WERI-Rb-1 (cell line): ENCODE data around the gene TENT4B.

Source experiments
- DNase-seq: peaks from one replicate; pipeline ENCODE4 v3.0.0-alpha.2; 2020
- H3K27ac ChIP-seq: fragments of 250-450 bp; sonication (Bioruptor Pico); 2 replicates; pipeline ENCODE4 v1.5.1; 2020; ENCODE audit warnings: mild to moderate bottlenecking, moderate library complexity
- H3K27me3 ChIP-seq: fragments of 250-450 bp; sonication (Bioruptor Pico); 2 replicates; pipeline ENCODE4 v1.5.1; 2021; ENCODE audit warnings: mild to moderate bottlenecking, low read depth, moderate library complexity; ENCODE audit not compliant: insufficient read depth, severe bottlenecking
- H3K36me3 ChIP-seq: fragments of 250-450 bp; sonication (Bioruptor Pico); 2 replicates; pipeline ENCODE4 v1.5.1; 2020; ENCODE audit warnings: mild to moderate bottlenecking, moderate library complexity
- H3K4me3 ChIP-seq: 2 replicates; pipeline ENCODE4 v1.5.1; 2011; ENCODE audit warnings: low read depth, mild to moderate bottlenecking, control low read depth, low read length
- H3K9me3 ChIP-seq: fragments of 250-450 bp; sonication (Bioruptor Pico); 2 replicates; pipeline ENCODE4 v1.5.1; 2021; ENCODE audit warnings: mild to moderate bottlenecking, moderate library complexity; ENCODE audit not compliant: severe bottlenecking
- TF ChIP-seq, protein P1 (sequence below): IDR thresholded peaks from 2 replicates; pipeline ENCODE4 v1.5.1; 2011; ENCODE audit warnings: low read depth, mild to moderate bottlenecking, control low read depth, inconsistent platforms, low read length

TENT4B gene

DNA sequence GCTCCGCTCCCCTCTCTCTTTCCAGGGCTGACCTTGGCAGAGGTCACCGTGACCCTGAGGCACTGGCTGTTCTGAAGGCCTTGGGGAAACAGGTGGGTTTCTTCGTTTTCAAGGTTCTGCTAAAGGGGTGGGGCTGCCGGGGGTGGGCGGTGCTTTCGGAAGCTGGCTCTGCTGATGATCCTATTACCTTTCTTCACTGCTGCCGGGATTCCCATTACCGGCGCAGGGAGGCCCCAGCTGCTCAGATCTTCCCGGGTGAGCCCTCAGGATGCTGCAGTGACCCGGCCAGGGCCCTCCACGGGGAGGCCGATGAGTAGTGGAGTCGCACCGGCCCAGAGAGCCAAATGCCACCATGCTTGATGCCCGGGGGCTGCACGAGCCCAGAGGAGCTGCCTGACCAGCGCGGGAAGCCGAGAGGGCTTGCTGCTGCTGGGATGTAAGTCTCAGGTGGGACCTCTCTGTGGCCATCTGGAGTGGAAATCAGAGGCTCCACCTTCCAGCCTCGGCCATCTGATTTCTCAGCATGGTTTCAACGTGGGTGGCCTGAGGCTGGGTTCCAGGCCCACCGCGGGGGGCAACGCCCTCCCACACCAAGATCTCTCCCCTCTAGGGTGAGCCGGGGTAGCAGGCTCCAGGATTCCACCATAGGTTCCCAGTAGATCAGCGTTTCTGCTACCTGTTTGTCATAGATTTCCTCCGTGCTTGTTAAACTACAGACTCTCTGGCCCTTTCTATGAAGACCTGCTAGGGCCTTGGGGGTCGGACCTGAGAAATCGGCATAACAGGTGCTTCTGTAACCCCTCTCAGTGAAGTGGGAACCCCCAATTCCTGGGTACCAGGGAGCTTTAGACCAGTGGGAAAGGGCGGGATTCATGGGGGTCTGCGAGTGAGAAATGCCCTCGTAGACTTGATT, 91.7 kb downstream of the TENT4B start:
- H3K27me3 ChIP-seq = no peaks in the 10 kb centered on the region
- TF ChIP-seq, protein P1, sequence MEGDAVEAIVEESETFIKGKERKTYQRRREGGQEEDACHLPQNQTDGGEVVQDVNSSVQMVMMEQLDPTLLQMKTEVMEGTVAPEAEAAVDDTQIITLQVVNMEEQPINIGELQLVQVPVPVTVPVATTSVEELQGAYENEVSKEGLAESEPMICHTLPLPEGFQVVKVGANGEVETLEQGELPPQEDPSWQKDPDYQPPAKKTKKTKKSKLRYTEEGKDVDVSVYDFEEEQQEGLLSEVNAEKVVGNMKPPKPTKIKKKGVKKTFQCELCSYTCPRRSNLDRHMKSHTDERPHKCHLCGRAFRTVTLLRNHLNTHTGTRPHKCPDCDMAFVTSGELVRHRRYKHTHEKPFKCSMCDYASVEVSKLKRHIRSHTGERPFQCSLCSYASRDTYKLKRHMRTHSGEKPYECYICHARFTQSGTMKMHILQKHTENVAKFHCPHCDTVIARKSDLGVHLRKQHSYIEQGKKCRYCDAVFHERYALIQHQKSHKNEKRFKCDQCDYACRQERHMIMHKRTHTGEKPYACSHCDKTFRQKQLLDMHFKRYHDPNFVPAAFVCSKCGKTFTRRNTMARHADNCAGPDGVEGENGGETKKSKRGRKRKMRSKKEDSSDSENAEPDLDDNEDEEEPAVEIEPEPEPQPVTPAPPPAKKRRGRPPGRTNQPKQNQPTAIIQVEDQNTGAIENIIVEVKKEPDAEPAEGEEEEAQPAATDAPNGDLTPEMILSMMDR = no peak
- peak overlapping the region; percentile 33 for H3K4me3 ChIP-seq
- H3K36me3 ChIP-seq = no peaks in the 10 kb centered on the region
- H3K27ac ChIP-seq = peak overlapping the region; percentile 74
- DNase-seq = peak; percentile 77
- no peaks in the 10 kb centered on the region for H3K9me3 ChIP-seq

DNA sequence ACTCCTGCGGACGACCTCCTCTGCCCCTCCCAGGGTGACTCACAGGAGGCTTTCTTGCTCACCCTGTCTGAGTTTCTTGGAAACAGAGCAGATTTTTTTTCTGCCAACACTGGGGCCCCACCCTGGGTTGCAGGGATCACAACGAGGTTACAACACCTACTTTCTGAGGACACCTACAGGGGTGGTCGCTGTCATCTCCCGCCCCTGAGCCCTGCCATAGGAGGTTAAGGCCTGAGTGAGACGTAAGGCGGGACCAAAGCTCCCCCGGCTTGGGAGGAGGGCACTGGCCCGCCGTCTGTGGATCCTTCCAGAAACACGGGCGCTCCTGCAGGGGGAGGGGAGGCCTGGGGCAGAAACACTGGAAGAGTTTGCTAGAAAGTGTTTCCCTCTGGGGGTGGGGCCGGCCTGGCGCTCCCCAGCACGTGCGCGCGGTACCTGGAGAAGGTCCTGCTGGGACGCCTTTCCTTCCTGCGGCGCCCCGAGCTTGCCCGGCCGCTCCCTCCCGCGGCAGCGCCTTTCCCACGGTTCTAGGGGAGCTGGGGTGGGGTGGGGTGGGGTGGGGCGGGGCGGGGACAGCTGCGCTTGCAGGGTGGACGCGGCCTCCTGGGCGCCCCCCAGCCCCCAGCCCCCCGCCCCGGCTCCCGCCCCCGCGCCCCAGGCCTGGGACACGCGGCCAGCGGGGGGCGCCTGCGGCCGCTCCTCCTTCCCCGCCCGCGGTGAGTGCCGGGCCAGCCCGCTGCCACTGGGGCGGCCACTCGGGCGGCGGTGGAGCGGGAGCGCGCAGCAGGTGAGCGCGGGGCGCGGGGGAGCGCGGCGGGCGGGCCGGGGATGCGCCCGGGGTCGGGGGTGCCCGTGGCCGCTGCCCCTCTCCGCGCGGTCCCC, 92.6 kb downstream of the TENT4B start:
- DNase-seq = peak; percentile 59
- no peaks in the 10 kb centered on the region for H3K36me3 ChIP-seq
- TF ChIP-seq, protein P1 = peak; percentile 35; the same call in 1 of the 2 replicates
- H3K27ac ChIP-seq = peak overlapping the region; percentile 81
- no peaks in the 10 kb centered on the region for H3K9me3 ChIP-seq
- peak overlapping the region; percentile 75 for H3K4me3 ChIP-seq
- no peaks in the 10 kb centered on the region for H3K27me3 ChIP-seq

DNA sequence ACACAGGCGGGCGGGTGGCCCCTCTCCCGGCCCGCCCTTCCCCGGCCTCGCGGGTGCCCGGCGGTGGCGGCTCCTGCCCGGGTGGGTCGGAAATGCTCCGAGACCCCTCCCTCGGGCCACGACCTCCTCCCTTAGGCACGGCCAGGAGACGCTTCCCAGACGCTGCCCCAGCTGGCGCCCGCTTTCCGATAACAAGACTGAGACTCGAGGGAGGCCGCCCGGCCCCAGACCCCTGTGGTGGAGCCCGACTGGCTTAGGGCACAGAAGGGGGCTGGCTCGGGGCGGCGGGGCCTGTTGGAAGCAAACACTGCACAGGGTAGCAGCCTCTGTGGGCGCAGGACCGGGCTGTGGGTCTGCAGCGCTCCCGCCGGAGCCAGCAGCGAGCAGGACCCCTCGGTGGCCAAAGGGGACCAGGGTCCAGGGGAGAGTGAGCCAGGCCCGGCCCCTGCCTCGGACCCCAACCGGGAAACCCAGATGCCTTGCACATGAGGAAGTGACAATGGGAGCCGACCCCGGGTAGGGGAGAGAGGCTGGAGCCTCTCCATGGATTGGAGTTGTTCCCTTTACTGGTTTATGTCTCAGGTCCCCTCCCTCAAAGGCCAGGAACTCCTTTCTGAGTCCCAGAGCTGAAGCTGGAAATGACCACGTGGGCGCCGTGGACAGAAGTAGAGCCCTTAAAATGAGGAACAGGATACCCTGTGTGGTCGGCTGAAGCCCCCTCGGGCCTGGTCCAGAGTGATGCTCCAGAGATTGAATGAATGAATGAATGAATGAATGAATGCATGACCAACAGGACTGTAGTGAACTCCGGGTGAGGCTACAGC, 93.4 kb downstream of the TENT4B start:
- Histone ChIP-seq H3K27ac (peak overlapping the region; percentile 81), H3K9me3 (no peaks in the 10 kb centered on the region), H3K36me3 (no peaks in the 10 kb centered on the region), H3K4me3 (peak overlapping the region; percentile 75), H3K27me3 (no peaks in the 10 kb centered on the region)
- TF ChIP-seq, protein P1 = no peak
- peak; percentile 57 for DNase-seq

DNA sequence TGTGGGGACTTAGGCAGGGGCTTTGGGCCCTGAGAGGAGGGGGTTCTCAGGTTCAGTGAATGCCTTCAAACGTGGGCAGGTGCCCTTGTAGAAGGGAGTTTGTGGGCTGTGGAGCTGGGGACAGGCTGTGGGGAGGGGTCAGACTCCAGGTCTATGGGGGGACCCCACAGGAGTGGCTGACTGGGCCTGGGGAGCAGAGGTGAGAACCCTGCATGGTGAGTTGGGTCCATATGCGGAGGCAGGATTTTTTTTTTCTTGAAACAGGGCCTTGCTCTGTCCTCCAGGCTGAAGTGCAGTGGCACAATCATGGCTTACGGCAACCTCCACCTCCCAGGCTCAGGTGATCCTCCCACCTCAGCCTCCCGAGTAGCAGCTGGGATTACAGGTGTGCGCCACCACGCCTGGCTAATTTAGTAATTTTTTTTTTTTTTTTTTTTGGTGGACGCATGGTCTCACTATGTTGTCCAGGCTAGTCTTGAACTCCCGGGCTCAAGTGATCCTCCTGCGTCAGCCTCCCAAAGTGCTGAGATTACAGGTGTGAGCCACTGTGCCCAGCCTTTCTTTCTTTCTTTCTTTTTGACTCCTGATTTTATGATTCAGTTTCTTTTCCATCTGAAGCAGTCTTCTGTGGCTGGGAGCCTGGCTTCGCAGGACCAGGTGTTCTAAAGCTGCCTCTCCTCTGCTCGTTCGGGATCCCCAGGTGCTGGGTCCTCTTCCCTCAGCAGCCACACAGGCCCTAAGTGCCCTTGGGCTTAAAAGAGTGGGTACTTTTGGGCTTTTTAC, 94.2 kb downstream of the TENT4B start:
- no peaks in the 10 kb centered on the region for H3K36me3 ChIP-seq
- peak overlapping the region; percentile 75 for H3K4me3 ChIP-seq
- TF ChIP-seq, protein P1 = no peak
- DNase-seq = no peak
- H3K9me3 ChIP-seq = no peaks in the 10 kb centered on the region
- no peaks in the 10 kb centered on the region for H3K27me3 ChIP-seq
- H3K27ac ChIP-seq = no peak overlapping the region
